ENCODE measurements around the gene ACACA. TPM values are rescaled to one million over a fixed set of nuclear protein-coding genes. Genes with fewer than 3 reads are reported as not detected.

ACACA gene
- total RNA-seq, 2 experiments from 2014 or later = 52.6 to 59.8 TPM

GRCh38 chr17:37123941-37124820 is 282.5 kb downstream of the ACACA start:
- H3K36me3 Mint-ChIP-seq (ENCODE audit: low read depth) = peaks cover 54% of the 10 kb centered on the region
- no peak overlapping the region for H3K27ac Mint-ChIP-seq
- no peaks in the 10 kb centered on the region for H3K9me3 Mint-ChIP-seq
- intact Hi-C loops (cut with micrococcal nuclease) = no loop called here
- no peaks in the 10 kb centered on the region for H3K4me1 Mint-ChIP-seq (ENCODE audit: low read depth)
- H3K4me3 Mint-ChIP-seq = no peak overlapping the region
- no peak for DNase-seq
- CTCF ChIA-PET = no interaction called here
- no peaks in the 10 kb centered on the region for H3K27me3 Mint-ChIP-seq (ENCODE audit: low read depth)

GRCh38 chr17:37123386-37123785 is 283.2 kb downstream of the ACACA start:
- H3K4me1 Mint-ChIP-seq (ENCODE audit: low read depth) = no peaks in the 10 kb centered on the region
- CTCF ChIA-PET = no interaction called here
- intact Hi-C loops (cut with micrococcal nuclease) = no loop called here
- no peak for DNase-seq
- no peaks in the 10 kb centered on the region for H3K27me3 Mint-ChIP-seq (ENCODE audit: low read depth)
- H3K4me3 Mint-ChIP-seq = no peak overlapping the region
- H3K9me3 Mint-ChIP-seq = no peaks in the 10 kb centered on the region
- H3K36me3 Mint-ChIP-seq (ENCODE audit: low read depth) = peaks cover 56% of the 10 kb centered on the region
- H3K27ac Mint-ChIP-seq = no peak overlapping the region

GRCh38 chr17:37121616-37122015 is 285.0 kb downstream of the ACACA start:
- intact Hi-C loops (cut with micrococcal nuclease) = no loop called here
- CTCF ChIA-PET = interaction anchor here (1.0 kb wide), 1 partner anchor 74 kb away, joined by 3 read pairs; no protein-coding TSS in a partner anchor
- peaks cover 50% of the 10 kb centered on the region for H3K36me3 Mint-ChIP-seq (ENCODE audit: low read depth)
- no peak overlapping the region for H3K27ac Mint-ChIP-seq
- H3K4me1 Mint-ChIP-seq (ENCODE audit: low read depth) = no peaks in the 10 kb centered on the region
- no peaks in the 10 kb centered on the region for H3K27me3 Mint-ChIP-seq (ENCODE audit: low read depth)
- no peaks in the 10 kb centered on the region for H3K9me3 Mint-ChIP-seq
- no peak for DNase-seq
- no peak overlapping the region for H3K4me3 Mint-ChIP-seq

- no peaks in the 10 kb centered on the region for H3K9me3 Mint-ChIP-seq
- no peak overlapping the region for H3K4me3 Mint-ChIP-seq
- CTCF ChIA-PET = interaction anchor here (0.7 kb wide), 1 partner anchor 74 kb away, joined by 3 read pairs; no protein-coding TSS in a partner anchor
- no peak overlapping the region for H3K27ac Mint-ChIP-seq
- intact Hi-C loops (cut with micrococcal nuclease) = no loop called here
- no peaks in the 10 kb centered on the region for H3K4me1 Mint-ChIP-seq (ENCODE audit: low read depth)
- peaks cover 33% of the 10 kb centered on the region for H3K36me3 Mint-ChIP-seq (ENCODE audit: low read depth)
- no peak for DNase-seq
- H3K27me3 Mint-ChIP-seq (ENCODE audit: low read depth) = no peaks in the 10 kb centered on the region
Measured at GRCh38 chr17:37118366-37119137, 288.1 kb downstream of the ACACA start.

- Mint-ChIP-seq H3K9me3 (no peaks in the 10 kb centered on the region), H3K27ac (no peak overlapping the region), H3K4me3 (no peak overlapping the region), H3K27me3 (ENCODE audit: low read depth) (no peaks in the 10 kb centered on the region), H3K4me1 (ENCODE audit: low read depth) (no peaks in the 10 kb centered on the region), H3K36me3 (ENCODE audit: low read depth) (peaks cover 32% of the 10 kb centered on the region)
- DNase-seq = no peak
- intact Hi-C loops (cut with micrococcal nuclease) = no loop called here
- CTCF ChIA-PET = interaction anchor here (0.6 to 1.0 kb wide), 2 partner anchors 366 to 412 kb away, joined by 3 read pairs; no protein-coding TSS in a partner anchor
Measured at GRCh38 chr17:37117373-37118142, 289.1 kb downstream of the ACACA start.

- intact Hi-C loops (cut with micrococcal nuclease) = no loop called here
- no peak overlapping the region for H3K27ac Mint-ChIP-seq
- H3K36me3 Mint-ChIP-seq (ENCODE audit: low read depth) = peaks cover 28% of the 10 kb centered on the region
- H3K4me1 Mint-ChIP-seq (ENCODE audit: low read depth) = no peaks in the 10 kb centered on the region
- H3K4me3 Mint-ChIP-seq = no peak overlapping the region
- DNase-seq = no peak
- no peaks in the 10 kb centered on the region for H3K9me3 Mint-ChIP-seq
- CTCF ChIA-PET = interaction anchor here (0.5 kb wide), 1 partner anchor 365 kb away, joined by 5 read pairs; no protein-coding TSS in a partner anchor
- H3K27me3 Mint-ChIP-seq (ENCODE audit: low read depth) = no peaks in the 10 kb centered on the region
Measured at GRCh38 chr17:37116671-37117185, 289.9 kb downstream of the ACACA start.

- Mint-ChIP-seq H3K36me3 (ENCODE audit: low read depth) (peaks cover 19% of the 10 kb centered on the region), H3K27ac (no peak overlapping the region), H3K4me3 (no peak overlapping the region), H3K9me3 (no peaks in the 10 kb centered on the region), H3K27me3 (ENCODE audit: low read depth) (no peaks in the 10 kb centered on the region), H3K4me1 (ENCODE audit: low read depth) (no peaks in the 10 kb centered on the region)
- no peak for DNase-seq
- CTCF ChIA-PET = no interaction called here
- intact Hi-C loops (cut with micrococcal nuclease) = no loop called here
Measured at GRCh38 chr17:37111329-37111728, 295.3 kb downstream of the ACACA start.

GRCh38 chr17:37110746-37111145 is 295.9 kb downstream of the ACACA start:
- intact Hi-C loops (cut with micrococcal nuclease) = no loop called here
- Mint-ChIP-seq H3K4me1 (ENCODE audit: low read depth) (no peaks in the 10 kb centered on the region), H3K9me3 (no peaks in the 10 kb centered on the region), H3K27ac (no peak overlapping the region), H3K27me3 (ENCODE audit: low read depth) (no peaks in the 10 kb centered on the region), H3K4me3 (no peak overlapping the region), H3K36me3 (ENCODE audit: low read depth) (peaks cover 19% of the 10 kb centered on the region)
- CTCF ChIA-PET = no interaction called here
- no peak for DNase-seq

GRCh38 chr17:37109731-37110710 is 296.6 kb downstream of the ACACA start:
- H3K27ac Mint-ChIP-seq = no peak overlapping the region
- H3K4me1 Mint-ChIP-seq (ENCODE audit: low read depth) = no peaks in the 10 kb centered on the region
- intact Hi-C loops (cut with micrococcal nuclease) = no loop called here
- no peak overlapping the region for H3K4me3 Mint-ChIP-seq
- H3K36me3 Mint-ChIP-seq (ENCODE audit: low read depth) = peaks cover 19% of the 10 kb centered on the region
- H3K9me3 Mint-ChIP-seq = no peaks in the 10 kb centered on the region
- CTCF ChIA-PET = no interaction called here
- no peaks in the 10 kb centered on the region for H3K27me3 Mint-ChIP-seq (ENCODE audit: low read depth)
- DNase-seq = no peak

GRCh38 chr17:37109106-37109505 is 297.5 kb downstream of the ACACA start:
- no peak overlapping the region for H3K4me3 Mint-ChIP-seq
- peaks cover 23% of the 10 kb centered on the region for H3K36me3 Mint-ChIP-seq (ENCODE audit: low read depth)
- H3K27me3 Mint-ChIP-seq (ENCODE audit: low read depth) = no peaks in the 10 kb centered on the region
- CTCF ChIA-PET = no interaction called here
- no peak overlapping the region for H3K27ac Mint-ChIP-seq
- no peaks in the 10 kb centered on the region for H3K4me1 Mint-ChIP-seq (ENCODE audit: low read depth)
- no peak for DNase-seq
- intact Hi-C loops (cut with micrococcal nuclease) = no loop called here
- H3K9me3 Mint-ChIP-seq = no peaks in the 10 kb centered on the region

- CTCF ChIA-PET = no interaction called here
- no peaks in the 10 kb centered on the region for H3K9me3 Mint-ChIP-seq
- intact Hi-C loops (cut with micrococcal nuclease) = no loop called here
- H3K4me1 Mint-ChIP-seq (ENCODE audit: low read depth) = no peaks in the 10 kb centered on the region
- DNase-seq = no peak
- peaks cover 21% of the 10 kb centered on the region for H3K36me3 Mint-ChIP-seq (ENCODE audit: low read depth)
- no peaks in the 10 kb centered on the region for H3K27me3 Mint-ChIP-seq (ENCODE audit: low read depth)
- no peak overlapping the region for H3K4me3 Mint-ChIP-seq
- no peak overlapping the region for H3K27ac Mint-ChIP-seq
Measured at GRCh38 chr17:37107406-37108083, 299.1 kb downstream of the ACACA start.

Measured in activated naive CD4-positive, alpha-beta T cell treated with anti-CD3 and anti-CD28 coated beads for 36 hours (primary cell).